ENCODE results near the gene TMEM168. TPM values are rescaled to one million over a fixed set of nuclear protein-coding genes. Genes with fewer than 3 reads are reported as not detected.

Gene TMEM168
- total RNA-seq, 1 experiment from 2014 or later: 11.2 TPM

- no peak overlapping the region for H3K27ac Mint-ChIP-seq
- no peaks in the 10 kb centered on the region for H3K27me3 Mint-ChIP-seq (ENCODE audit: low read depth)
- CTCF ChIA-PET: no interaction called here
Observed at GRCh38 chr7:112714917-112715316, 75.3 kb downstream of the TMEM168 start.

More at GRCh38 chr7:112714917-112715316, 75.3 kb downstream of the TMEM168 start:
- Mint-ChIP-seq H3K9me3 (peaks cover 7% of the 10 kb centered on the region), H3K36me3 (no peaks in the 10 kb centered on the region), H3K4me3 (no peak overlapping the region), H3K4me1 (no peaks in the 10 kb centered on the region)
- no peak for TF ChIP-seq FOXP4 (CRISPR knock-in tag; IDR thresholded peaks at IDR 0.05)
- TF ChIP-seq CREM (CRISPR knock-in tag; IDR thresholded peaks at IDR 0.05): no peak
- no peak for TF ChIP-seq ZNF219 (CRISPR knock-in tag; IDR thresholded peaks at IDR 0.05; ENCODE audit: borderline replicate concordance)
- no peak for TF ChIP-seq MXD4 (CRISPR knock-in tag; IDR thresholded peaks at IDR 0.05; ENCODE audit: borderline replicate concordance)
- TF ChIP-seq ZNF671 (CRISPR knock-in tag; IDR thresholded peaks at IDR 0.05): no peak
- TF ChIP-seq ZSCAN18 (CRISPR knock-in tag; IDR thresholded peaks at IDR 0.05): no peak
- no peak for TF ChIP-seq MLX (CRISPR knock-in tag; IDR thresholded peaks at IDR 0.05)
- TF ChIP-seq ZNF416 (CRISPR knock-in tag; IDR thresholded peaks at IDR 0.05): no peak
- no peak for TF ChIP-seq ATF3 (CRISPR knock-in tag; conservative IDR thresholded peaks at IDR 0.05)
- DNase-seq (ENCODE audit: low spot score): no peak
- POLR2A ChIA-PET: interaction anchor here (0.5 kb wide), 1 partner anchor 1012 kb away, joined by 6 read pairs; no protein-coding TSS in a partner anchor
- no peak for ATAC-seq
